GM10248 (cell line): ENCODE results near the gene BCL11A.

Experiments used
- CTCF ChIA-PET: fragments of 300-600 bp; sonication (Branson Sonifier 250); formaldehyde crosslinking; extraction: SDS; loops from one replicate; lab custom pipeline; 2021; ENCODE audit warnings: antibody characterized with exemption; lab: Yijun Ruan, JAX
- POLR2A ChIA-PET: fragments of 350-650 bp; sonication (Branson Sonifier 250); formaldehyde crosslinking; extraction: SDS; loops from one replicate; lab custom pipeline; 2020; ENCODE audit warnings: antibody characterized with exemption; lab: Yijun Ruan, JAX
- DNase-seq: peaks from one replicate; pipeline ENCODE4 v3.0.0; 2012; ENCODE audit errors: extremely low spot score
- CTCF ChIP-seq: IDR thresholded peaks from 2 replicates; pipeline ENCODE4 v1.5.1; 2012; ENCODE audit warnings: mild to moderate bottlenecking, low read depth; ENCODE audit errors: extremely low read depth, missing control alignments, control extremely low read depth

Gene BCL11A

GRCh38 chr2:60534892-60535684 is 18.4 kb downstream of the BCL11A start:
- DNase-seq, result no peak
- ChIA-PET CTCF (interaction anchor here (0.9 to 2.9 kb wide), 6 partner anchors 10 to 47 kb away, joined by 3 to 12 read pairs (median 5); no protein-coding TSS in a partner anchor), POLR2A (interaction anchor here (0.6 kb wide), 1 partner anchor 10 kb away, joined by 3 read pairs; no protein-coding TSS in a partner anchor)
- no peak for TF ChIP-seq CTCF

DNA sequence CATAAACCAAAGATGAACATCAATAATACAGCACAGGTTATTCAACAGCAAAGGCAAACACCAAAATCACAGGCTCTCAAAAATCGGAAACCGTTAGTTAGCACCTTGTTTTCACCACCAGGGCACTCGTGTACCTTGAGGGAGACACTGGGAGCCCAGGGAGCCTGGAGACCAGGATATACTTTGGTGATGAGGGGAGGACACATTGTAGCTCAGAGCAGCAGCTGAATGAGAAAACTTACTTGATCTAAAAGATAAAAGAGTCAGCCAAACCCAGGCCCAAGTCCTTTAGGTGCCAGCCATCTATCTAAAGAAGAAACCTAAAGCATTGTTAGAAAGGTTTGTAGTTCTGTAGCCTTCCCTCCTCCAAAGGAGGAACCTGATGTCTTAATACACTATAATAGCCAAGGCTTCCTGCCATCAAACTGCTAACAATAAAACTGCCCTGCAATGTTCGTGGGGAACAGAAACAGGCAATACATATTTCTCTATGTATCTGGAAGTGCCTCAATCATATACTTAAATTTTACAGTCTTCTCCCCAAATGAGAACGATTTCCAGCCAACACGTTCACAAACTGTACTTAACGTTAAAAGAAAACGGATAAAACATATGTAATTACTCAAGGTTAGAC is 19.3 kb downstream of the BCL11A start:
- no peak for TF ChIP-seq CTCF
- no peak for DNase-seq
- ChIA-PET CTCF (interaction anchor here (2.9 kb wide), 1 partner anchor 12 kb away, joined by 12 read pairs; no protein-coding TSS in a partner anchor), POLR2A (no interaction called here)

DNA sequence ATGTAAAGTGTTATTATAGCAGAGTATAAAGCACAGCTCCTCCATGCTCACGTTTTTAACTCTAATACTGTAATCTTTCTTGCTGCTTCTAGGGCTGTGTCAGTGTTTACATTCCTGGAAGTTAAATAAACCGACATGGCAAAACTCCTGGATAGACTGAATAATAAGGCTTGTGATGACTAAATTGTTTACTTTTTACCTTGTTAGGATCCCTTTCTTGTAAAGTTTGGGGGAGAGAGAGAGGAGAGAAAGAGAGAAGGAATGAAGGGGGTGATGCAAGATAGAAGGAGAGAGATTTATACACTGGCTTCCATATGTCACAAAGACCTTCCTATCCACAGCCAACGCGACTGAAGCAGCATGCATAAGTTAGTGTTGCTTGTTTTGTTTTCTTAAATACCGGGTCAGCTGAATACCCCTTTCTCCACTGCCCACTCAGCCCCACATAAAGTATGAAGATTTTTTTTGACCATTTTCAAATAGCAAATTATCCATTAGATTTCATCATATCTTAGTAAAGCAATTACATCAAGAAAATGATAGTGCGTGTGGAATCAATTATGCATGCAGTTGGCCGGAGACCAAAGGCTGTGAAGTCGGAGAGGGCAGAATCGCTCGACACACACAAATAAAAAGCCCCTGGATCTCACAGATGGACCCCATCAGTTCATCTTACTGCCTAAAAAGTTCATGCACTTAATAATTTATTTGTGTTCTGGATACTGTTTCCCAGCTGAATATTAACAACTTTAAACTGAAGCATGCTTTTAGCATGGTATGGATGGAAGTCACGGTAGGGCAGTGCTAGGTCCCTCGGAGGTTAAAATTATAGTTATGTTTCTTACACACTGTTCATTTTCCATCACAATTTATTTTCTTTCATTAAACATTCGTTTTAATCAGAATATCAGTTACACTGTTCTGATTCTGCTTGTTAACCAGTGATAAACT is 20.1 kb downstream of the BCL11A start:
- ChIA-PET POLR2A (interaction anchor here (0.6 kb wide), 1 partner anchor 11 kb away, joined by 3 read pairs; no protein-coding TSS in a partner anchor), CTCF (no interaction called here)
- TF ChIP-seq CTCF, result no peak
- DNase-seq, result no peak

DNA sequence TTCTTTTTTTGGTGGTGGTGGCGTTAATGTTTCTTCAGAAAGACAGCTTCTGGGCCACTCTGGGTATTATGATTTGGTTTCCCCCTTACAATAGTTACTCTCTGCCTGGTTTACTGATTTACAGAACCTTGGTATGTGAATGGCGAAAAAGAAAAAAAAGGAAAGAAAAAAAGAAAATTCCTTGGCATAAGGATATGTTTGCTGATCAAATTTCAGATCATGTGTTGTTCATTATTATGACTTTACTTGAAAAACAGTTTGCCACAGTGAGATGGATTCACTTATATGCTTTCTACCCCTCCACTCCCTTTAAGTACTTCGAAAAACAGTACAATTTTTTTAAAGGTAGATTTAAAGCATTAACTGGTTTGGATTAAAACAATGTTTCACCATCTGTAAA is 21.0 kb downstream of the BCL11A start:
- no peak for DNase-seq
- no peak for TF ChIP-seq CTCF
- CTCF ChIA-PET, result interaction anchor here (1.0 kb wide), 1 partner anchor 93 kb away, joined by 3 read pairs; no protein-coding TSS in a partner anchor
- POLR2A ChIA-PET, result no interaction called here

- TF ChIP-seq CTCF, result no peak
- ChIA-PET CTCF (interaction anchor here (1.0 kb wide), 1 partner anchor 92 kb away, joined by 3 read pairs; no protein-coding TSS in a partner anchor), POLR2A (no interaction called here)
- DNase-seq, result no peak
Measured at GRCh38 chr2:60531701-60532133, 21.7 kb downstream of the BCL11A start.
